T-cell (primary cell): Measurements from ENCODE around the gene STK32C. TPM values are rescaled to one million over a fixed set of nuclear protein-coding genes. Genes with fewer than 3 reads are reported as not detected.

Experiments
- ATAC-seq, 4 experiments: fragments of 200-7000 bp in 3 of 4; fragments of 150-1000 bp in 1 of 4; cut with Tn5 transposase; replicated peaks in 1 of 4; 1 replicate in 3 of 4; 2 replicates in 1 of 4; pipeline ENCODE4 v1.10.0; 2021; ENCODE audit warnings: moderate library complexity in 3 of 4, mild to moderate bottlenecking in 2 of 4, moderate number of reproducible peaks in 1 of 4
- CTCF ChIA-PET, 2 donors: fragments of 300-600 bp; sonication (Branson Sonifier 250); formaldehyde crosslinking; loops; one replicate each; lab custom pipeline; 2022; ENCODE audit warnings: antibody characterized with exemption in 2 of 2; lab: Charles Lee
- POLR2A ChIA-PET, 2 donors: fragments of 300-600 bp; sonication (Branson Sonifier 250); formaldehyde crosslinking; loops; one replicate each; lab custom pipeline; 2022; ENCODE audit warnings: antibody characterized with exemption in 2 of 2; lab: Charles Lee
- DNase-seq, 35 experiments: peaks; one replicate each; pipeline versions ENCODE4 v3.0.0 to v3.0.0-alpha.2; 2013 to 2023
- H3K27ac ChIP-seq: one replicate; pipeline ENCODE4 v1.5.1; 2013; ENCODE audit warnings: low read length
- H3K27me3 ChIP-seq, 2 experiments: replicated peaks in 1 of 2; 1 replicate in 1 of 2; 2 replicates in 1 of 2; pipeline versions ENCODE4 v1.6.1 to v1.7.0; 2013; ENCODE audit warnings: low read length in 1 of 2, mixed read lengths in 1 of 2; ENCODE audit not compliant: control insufficient read depth in 2 of 2, insufficient read depth in 2 of 2; ENCODE audit errors: extremely low read depth in 1 of 2
- H3K36me3 ChIP-seq, 2 donors: 1 replicate in 1 of 2; 2 replicates in 1 of 2; pipeline versions ENCODE4 v1.6.1 to v1.7.0; 2013; ENCODE audit warnings: low read length in 1 of 2; ENCODE audit not compliant: control insufficient read depth in 2 of 2, insufficient read depth in 1 of 2; ENCODE audit errors: extremely low read depth in 1 of 2
- H3K4me1 ChIP-seq, 2 experiments: 1 replicate in 1 of 2; 2 replicates in 1 of 2; pipeline versions ENCODE4 v1.6.1 to v1.7.0; 2013; ENCODE audit warnings: low read length in 2 of 2, mixed read lengths in 1 of 2; ENCODE audit not compliant: insufficient read depth in 2 of 2, control insufficient read depth in 1 of 2; ENCODE audit errors: extremely low read depth in 1 of 2
- H3K4me3 ChIP-seq, 2 donors: 1 replicate in 1 of 2; 2 replicates in 1 of 2; pipeline versions ENCODE4 v1.5.1 to v1.7.0; 2013; ENCODE audit warnings: mild to moderate bottlenecking in 2 of 2, low read length in 1 of 2, moderate library complexity in 1 of 2; ENCODE audit not compliant: control insufficient read depth in 1 of 2; ENCODE audit errors: extremely low read depth in 1 of 2
- H3K9me3 ChIP-seq: 2 replicates; pipeline ENCODE4 v1.7.0; 2013
- H3K27ac Mint-ChIP-seq, 2 donors: one replicate each; pipeline ENCODE4 v1.8.0; 2020 to 2021; ENCODE audit warnings: mild to moderate bottlenecking in 2 of 2, mixed read lengths in 2 of 2
- H3K27me3 Mint-ChIP-seq, 2 donors: one replicate each; pipeline ENCODE4 v1.8.0; 2021 to 2022; ENCODE audit warnings: mixed read lengths in 2 of 2
- H3K36me3 Mint-ChIP-seq: one replicate; pipeline ENCODE4 v1.8.0; 2021; ENCODE audit warnings: mixed read lengths
- H3K4me1 Mint-ChIP-seq, 3 donors: one replicate each; pipeline ENCODE4 v1.8.0; 2020 to 2022; ENCODE audit warnings: mixed read lengths in 3 of 3, mild to moderate bottlenecking in 1 of 3
- H3K4me3 Mint-ChIP-seq, 3 donors: one replicate each; pipeline ENCODE4 v1.8.0; 2020 to 2022; ENCODE audit warnings: mild to moderate bottlenecking in 3 of 3, mixed read lengths in 3 of 3, moderate library complexity in 3 of 3
- H3K9me3 Mint-ChIP-seq, 3 donors: one replicate each; pipeline ENCODE4 v1.8.0; 2020 to 2022; ENCODE audit warnings: mixed read lengths in 3 of 3
- WGBS: methylation state at CpG from one replicate; pipeline ENCODE4 v1.1.5; 2013; ENCODE audit warnings: missing lambda C conversion rate; ENCODE audit not compliant: insufficient coverage; 5-methylcytosine and 5-hydroxymethylcytosine counted together
- total RNA-seq, 35 experiments: library from RNA in 6 of 35; stranded (reverse) in 6 of 35; fragments of 120-200 nt in 1 of 35; gene quantifications; one replicate each; pipeline versions ENCODE4 v1.2.1 to v1.2.4 and lab custom pipeline; 2013 to 2026

STK32C gene
- total RNA-seq, 5 donors from 2014 or later (not counting 1 experiment from before 2014, with no cell fraction given), result 5.8 to 16.4 (median 12.2) TPM

- no peak overlapping the region for H3K27ac ChIP-seq
- Mint-ChIP-seq H3K4me1 (no peaks in the 10 kb centered on the region), H3K27me3 (no peaks in the 10 kb centered on the region), H3K36me3 (peaks cover 44% of the 10 kb centered on the region), H3K9me3 (peaks cover 9 to 31% (median 19%) of the 10 kb centered on the region in 3 donors), H3K4me3 (no peak overlapping the region), H3K27ac (no peak overlapping the region)
- POLR2A ChIA-PET, result no interaction called here
- ATAC-seq (no peak), DNase-seq (no peak)
- H3K27me3 ChIP-seq, result no peaks in the 10 kb centered on the region
- CTCF ChIA-PET, result interaction anchor here in 1 of 2 donors (0.6 kb wide), 1 partner anchor 78 kb away, joined by 3 read pairs; no protein-coding TSS in a partner anchor
- H3K36me3 ChIP-seq, result no peaks in the 10 kb centered on the region
- no peaks in the 10 kb centered on the region for H3K9me3 ChIP-seq
- H3K4me1 ChIP-seq, result no peaks in the 10 kb centered on the region
- no CpG with 5 or more reads among the region's 4 CpGs for WGBS
- no peak overlapping the region for H3K4me3 ChIP-seq
Measured at GRCh38 chr10:132213917-132214316, 93.8 kb downstream of the STK32C start.

- Histone ChIP-seq H3K4me3 (no peak overlapping the region), H3K4me1 (no peaks in the 10 kb centered on the region), H3K36me3 (peaks cover 0 to 5% of the 10 kb centered on the region in 2 donors), H3K27ac (no peak overlapping the region), H3K27me3 (no peaks in the 10 kb centered on the region), H3K9me3 (no peaks in the 10 kb centered on the region)
- CTCF ChIA-PET, result no interaction called here
- WGBS, result 98% methylated on average over 8 of the region's 9 CpGs
- Mint-ChIP-seq H3K27ac (no peak overlapping the region), H3K27me3 (no peaks in the 10 kb centered on the region), H3K4me3 (no peak overlapping the region), H3K9me3 (peaks cover 9 to 27% (median 19%) of the 10 kb centered on the region in 3 donors), H3K36me3 (peaks cover 40% of the 10 kb centered on the region), H3K4me1 (no peaks in the 10 kb centered on the region)
- POLR2A ChIA-PET, result no interaction called here
- ATAC-seq (no peak), DNase-seq (no peak)
Measured at GRCh38 chr10:132212816-132213215, 94.9 kb downstream of the STK32C start.

- no peak overlapping the region for H3K4me3 Mint-ChIP-seq
- Histone ChIP-seq H3K36me3 (peaks cover 0 to 5% of the 10 kb centered on the region in 2 donors), H3K9me3 (no peaks in the 10 kb centered on the region), H3K4me1 (no peaks in the 10 kb centered on the region), H3K4me3 (no peak overlapping the region), H3K27ac (no peak overlapping the region), H3K27me3 (no peaks in the 10 kb centered on the region)
- ChIA-PET CTCF (no interaction called here), POLR2A (no interaction called here)
- DNase-seq (no peak), ATAC-seq (no peak)
- no peaks in the 10 kb centered on the region for H3K4me1 Mint-ChIP-seq
- H3K27ac Mint-ChIP-seq, result no peak overlapping the region
- H3K36me3 Mint-ChIP-seq, result peaks cover 33% of the 10 kb centered on the region
- 90% methylated on average over 9 of the region's 14 CpGs for WGBS
- no peaks in the 10 kb centered on the region for H3K27me3 Mint-ChIP-seq
- H3K9me3 Mint-ChIP-seq, result peaks cover 9 to 20% (median 13%) of the 10 kb centered on the region in 3 donors
Measured at GRCh38 chr10:132211246-132211645, 96.5 kb downstream of the STK32C start.

GRCh38 chr10:132210766-132211165 is 97.0 kb downstream of the STK32C start:
- ATAC-seq (no peak), DNase-seq (no peak)
- Histone ChIP-seq H3K27me3 (no peaks in the 10 kb centered on the region), H3K4me1 (no peaks in the 10 kb centered on the region), H3K27ac (no peak overlapping the region), H3K4me3 (no peak overlapping the region), H3K36me3 (peaks cover 0 to 5% of the 10 kb centered on the region in 2 donors), H3K9me3 (no peaks in the 10 kb centered on the region)
- no peak overlapping the region for H3K27ac Mint-ChIP-seq
- POLR2A ChIA-PET, result no interaction called here
- CTCF ChIA-PET, result no interaction called here
- H3K4me1 Mint-ChIP-seq, result no peaks in the 10 kb centered on the region
- WGBS, result 94% methylated on average over 12 of the region's 14 CpGs
- H3K4me3 Mint-ChIP-seq, result no peak overlapping the region
- H3K36me3 Mint-ChIP-seq, result peaks cover 33% of the 10 kb centered on the region
- H3K9me3 Mint-ChIP-seq, result peaks cover 9 to 20% (median 13%) of the 10 kb centered on the region in 3 donors
- H3K27me3 Mint-ChIP-seq, result no peaks in the 10 kb centered on the region

GRCh38 chr10:132209978-132210530 is 97.7 kb downstream of the STK32C start:
- peaks cover 27% of the 10 kb centered on the region for H3K36me3 Mint-ChIP-seq

GRCh38 chr10:132209130-132209529 is 98.6 kb downstream of the STK32C start:
- H3K27me3 ChIP-seq, result no peaks in the 10 kb centered on the region
- Mint-ChIP-seq H3K4me1 (no peaks in the 10 kb centered on the region), H3K27ac (no peak overlapping the region), H3K9me3 (peaks cover 4 to 7% (median 4%) of the 10 kb centered on the region in 3 donors), H3K4me3 (no peak overlapping the region), H3K36me3 (peaks cover 19% of the 10 kb centered on the region), H3K27me3 (no peaks in the 10 kb centered on the region)
- 95% methylated on average over 14 of the region's 14 CpGs for WGBS
- peaks cover 0 to 5% of the 10 kb centered on the region in 2 donors for H3K36me3 ChIP-seq
- ChIA-PET POLR2A (no interaction called here), CTCF (no interaction called here)
- H3K27ac ChIP-seq, result no peak overlapping the region
- no peak overlapping the region for H3K4me3 ChIP-seq
- ATAC-seq, result no peak
- no peaks in the 10 kb centered on the region for H3K4me1 ChIP-seq
- DNase-seq, result no peak
- H3K9me3 ChIP-seq, result no peaks in the 10 kb centered on the region

More at GRCh38 chr10:132209978-132210530, 97.7 kb downstream of the STK32C start:
- H3K4me1 Mint-ChIP-seq, result no peaks in the 10 kb centered on the region
- peaks cover 4 to 14% (median 9%) of the 10 kb centered on the region in 3 donors for H3K9me3 Mint-ChIP-seq
- WGBS, result 91% methylated on average over 20 of the region's 23 CpGs
- Histone ChIP-seq H3K9me3 (no peaks in the 10 kb centered on the region), H3K4me1 (no peaks in the 10 kb centered on the region), H3K4me3 (no peak overlapping the region), H3K27ac (no peak overlapping the region), H3K27me3 (no peaks in the 10 kb centered on the region), H3K36me3 (peaks cover 0 to 5% of the 10 kb centered on the region in 2 donors)
- no peak for DNase-seq
- H3K27ac Mint-ChIP-seq, result peak overlapping the region in 1 of 2 donors; percentile 39
- CTCF ChIA-PET, result no interaction called here
- no peak for ATAC-seq
- POLR2A ChIA-PET, result no interaction called here
- no peaks in the 10 kb centered on the region for H3K27me3 Mint-ChIP-seq
- no peak overlapping the region for H3K4me3 Mint-ChIP-seq
